Activated naive CD4-positive, alpha-beta T cell treated with anti-CD3 and anti-CD28 coated beads, Interleukin-2, amount 50 U/mL, for 24 hours (primary cell): ENCODE measurements around the gene ANKK1.

Experiments used
- H3K27ac Mint-ChIP-seq: one replicate; pipeline ENCODE4 v1.8.0; 2021; ENCODE audit warnings: mild to moderate bottlenecking, mixed read lengths
- H3K27me3 Mint-ChIP-seq: one replicate; pipeline ENCODE4 v1.8.0; 2021; ENCODE audit warnings: mixed read lengths
- H3K36me3 Mint-ChIP-seq: one replicate; pipeline ENCODE4 v1.8.0; 2021; ENCODE audit warnings: mixed read lengths
- H3K4me1 Mint-ChIP-seq: one replicate; pipeline ENCODE4 v1.8.0; 2021; ENCODE audit warnings: mixed read lengths
- H3K4me3 Mint-ChIP-seq: one replicate; pipeline ENCODE4 v1.8.0; 2021; ENCODE audit warnings: mild to moderate bottlenecking, mixed read lengths
- H3K9me3 Mint-ChIP-seq: one replicate; pipeline ENCODE4 v1.8.0; 2021; ENCODE audit warnings: mixed read lengths

ANKK1 gene, protein sequence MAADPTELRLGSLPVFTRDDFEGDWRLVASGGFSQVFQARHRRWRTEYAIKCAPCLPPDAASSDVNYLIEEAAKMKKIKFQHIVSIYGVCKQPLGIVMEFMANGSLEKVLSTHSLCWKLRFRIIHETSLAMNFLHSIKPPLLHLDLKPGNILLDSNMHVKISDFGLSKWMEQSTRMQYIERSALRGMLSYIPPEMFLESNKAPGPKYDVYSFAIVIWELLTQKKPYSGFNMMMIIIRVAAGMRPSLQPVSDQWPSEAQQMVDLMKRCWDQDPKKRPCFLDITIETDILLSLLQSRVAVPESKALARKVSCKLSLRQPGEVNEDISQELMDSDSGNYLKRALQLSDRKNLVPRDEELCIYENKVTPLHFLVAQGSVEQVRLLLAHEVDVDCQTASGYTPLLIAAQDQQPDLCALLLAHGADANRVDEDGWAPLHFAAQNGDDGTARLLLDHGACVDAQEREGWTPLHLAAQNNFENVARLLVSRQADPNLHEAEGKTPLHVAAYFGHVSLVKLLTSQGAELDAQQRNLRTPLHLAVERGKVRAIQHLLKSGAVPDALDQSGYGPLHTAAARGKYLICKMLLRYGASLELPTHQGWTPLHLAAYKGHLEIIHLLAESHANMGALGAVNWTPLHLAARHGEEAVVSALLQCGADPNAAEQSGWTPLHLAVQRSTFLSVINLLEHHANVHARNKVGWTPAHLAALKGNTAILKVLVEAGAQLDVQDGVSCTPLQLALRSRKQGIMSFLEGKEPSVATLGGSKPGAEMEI

DNA sequence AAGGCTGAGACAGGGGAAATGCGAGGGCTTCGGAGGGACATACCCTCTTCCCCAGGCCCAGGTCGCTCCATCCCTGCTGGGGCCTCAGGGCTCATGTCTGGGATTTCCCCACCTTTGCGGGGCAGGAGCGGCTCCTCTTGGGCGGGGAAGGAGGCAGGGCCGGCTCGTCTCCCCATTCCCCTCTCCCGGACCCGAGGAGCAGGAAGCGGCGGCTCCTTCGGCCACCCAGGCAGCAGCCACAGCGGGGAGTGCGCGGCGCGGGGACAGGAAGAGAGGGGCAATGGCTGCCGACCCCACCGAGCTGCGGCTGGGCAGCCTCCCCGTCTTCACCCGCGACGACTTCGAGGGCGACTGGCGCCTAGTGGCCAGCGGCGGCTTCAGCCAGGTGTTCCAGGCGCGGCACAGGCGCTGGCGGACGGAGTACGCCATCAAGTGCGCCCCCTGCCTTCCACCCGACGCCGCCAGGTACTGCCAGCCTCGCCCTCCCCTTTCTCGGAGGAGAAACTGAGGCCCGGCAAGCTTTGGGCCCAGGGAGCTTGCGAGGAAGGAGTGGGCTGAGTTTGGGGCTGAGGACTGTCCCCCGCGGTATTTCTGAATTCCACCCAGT lies at the start of gene ANKK1:
Gene ANKK1 (plus strand): TSS at position 175 of the 607 bp plus-strand sequence. CDS start 106 bp downstream, at position 281.
- no peaks in the 10 kb centered on the region for H3K4me1 Mint-ChIP-seq
- H3K36me3 Mint-ChIP-seq = peaks cover 6% of the 10 kb centered on the region
- H3K27me3 Mint-ChIP-seq = peaks cover 1% of the 10 kb centered on the region
- H3K4me3 Mint-ChIP-seq = no peak within 1 kb of the TSS
- H3K27ac Mint-ChIP-seq = no peak within 1 kb of the TSS
- H3K9me3 Mint-ChIP-seq = no peaks in the 10 kb centered on the region

DNA sequence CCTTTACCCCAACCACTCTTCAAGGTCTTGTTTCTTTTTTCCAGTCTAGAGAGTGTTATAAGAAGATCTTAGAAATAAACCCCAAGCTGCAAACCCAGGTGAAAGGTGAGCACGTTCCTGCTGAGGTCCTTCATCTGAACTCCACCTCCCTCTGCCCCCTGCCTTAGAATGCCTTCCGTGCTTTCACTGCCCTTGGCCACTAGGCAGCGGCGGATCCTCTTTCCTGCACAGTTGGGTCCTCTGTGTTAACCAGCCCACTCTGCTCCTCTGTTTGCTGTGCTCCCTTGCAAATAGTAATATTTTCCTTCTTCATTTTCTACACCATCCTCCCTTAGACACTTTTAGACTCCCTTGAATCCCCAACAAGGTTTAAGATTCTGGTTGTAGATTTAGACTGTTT lies 48.8 kb upstream of the ANKK1 start:
- H3K36me3 Mint-ChIP-seq = peaks cover 22% of the 10 kb centered on the region

DNA sequence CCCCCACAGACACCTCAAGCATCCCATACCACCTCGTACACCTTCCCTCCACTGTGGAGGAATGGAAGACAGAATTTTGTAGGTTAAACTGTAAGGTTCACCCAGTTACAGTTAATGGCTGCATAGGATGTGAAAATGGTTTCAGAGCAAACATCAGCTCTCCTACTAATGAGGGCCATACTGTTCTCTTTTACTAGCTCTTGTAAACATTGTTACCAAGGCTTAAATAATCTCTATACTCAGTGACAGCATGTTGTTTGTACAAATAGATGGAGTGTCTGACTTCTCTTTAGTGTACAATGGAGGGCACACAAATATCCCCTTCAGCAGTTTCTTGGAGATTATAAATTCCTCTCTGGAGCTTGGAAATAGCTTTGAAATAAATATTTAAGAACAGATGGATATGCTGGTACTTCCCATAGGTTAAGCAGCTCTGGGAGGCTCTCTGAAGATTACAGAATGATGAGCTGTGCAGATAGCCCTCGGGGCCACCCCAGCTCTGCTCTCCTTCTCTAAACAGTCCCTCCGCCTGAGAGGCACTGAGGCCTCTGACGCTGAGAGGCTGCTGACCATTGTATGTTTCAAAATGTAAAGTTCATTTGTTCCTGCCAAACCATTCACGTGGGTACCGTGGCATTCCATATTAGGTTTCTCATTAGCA lies 47.5 kb upstream of the ANKK1 start:
- Mint-ChIP-seq H3K9me3 (no peaks in the 10 kb centered on the region), H3K4me3 (no peak overlapping the region), H3K27me3 (no peaks in the 10 kb centered on the region), H3K36me3 (peaks cover 26% of the 10 kb centered on the region), H3K27ac (no peak overlapping the region), H3K4me1 (no peaks in the 10 kb centered on the region)

More for the DNA sequence above, 48.8 kb upstream of the ANKK1 start:
- Mint-ChIP-seq H3K27me3 (no peaks in the 10 kb centered on the region), H3K9me3 (no peaks in the 10 kb centered on the region), H3K4me3 (no peak overlapping the region), H3K4me1 (no peaks in the 10 kb centered on the region), H3K27ac (no peak overlapping the region)

DNA sequence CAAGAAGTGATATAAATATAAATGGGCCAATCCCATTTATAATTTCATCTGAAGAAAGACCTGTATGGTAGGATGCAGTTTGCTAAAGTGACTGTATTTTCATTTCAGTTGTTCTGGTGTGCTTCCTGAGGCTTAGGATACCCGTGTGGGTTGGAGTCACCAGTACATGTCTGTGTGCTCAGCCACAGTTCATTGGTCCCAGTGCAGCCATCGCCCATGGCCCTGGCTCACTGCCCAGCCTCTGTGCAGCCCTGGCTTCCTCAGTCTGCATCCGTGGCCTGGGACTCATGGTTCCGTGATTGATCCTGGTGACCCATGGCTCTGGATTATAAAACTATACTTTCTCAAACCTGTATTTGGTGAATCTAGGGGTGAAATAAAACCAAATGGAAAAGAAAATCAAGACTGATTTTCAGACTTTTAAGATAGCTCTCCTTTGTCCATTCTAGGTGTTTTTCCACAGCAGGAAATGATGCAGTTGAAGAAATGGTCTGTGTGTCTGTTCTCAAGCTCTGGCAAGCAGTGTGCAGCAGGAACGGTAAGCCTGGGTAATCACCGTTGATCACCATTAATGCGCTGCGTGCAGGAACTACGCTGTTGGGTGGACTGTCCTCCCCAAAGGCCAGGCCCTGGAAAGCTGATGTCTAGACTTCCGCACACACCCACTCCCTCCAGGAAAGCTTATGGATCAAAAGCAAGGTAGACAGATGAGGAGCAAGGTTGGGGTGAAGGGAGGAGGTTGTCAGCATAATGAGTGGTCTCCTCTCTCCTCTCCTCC lies 46.0 kb upstream of the ANKK1 start:
- H3K27me3 Mint-ChIP-seq = no peaks in the 10 kb centered on the region
- H3K4me3 Mint-ChIP-seq = no peak overlapping the region
- H3K9me3 Mint-ChIP-seq = no peaks in the 10 kb centered on the region
- H3K36me3 Mint-ChIP-seq = peaks cover 15% of the 10 kb centered on the region
- no peaks in the 10 kb centered on the region for H3K4me1 Mint-ChIP-seq
- H3K27ac Mint-ChIP-seq = no peak overlapping the region

DNA sequence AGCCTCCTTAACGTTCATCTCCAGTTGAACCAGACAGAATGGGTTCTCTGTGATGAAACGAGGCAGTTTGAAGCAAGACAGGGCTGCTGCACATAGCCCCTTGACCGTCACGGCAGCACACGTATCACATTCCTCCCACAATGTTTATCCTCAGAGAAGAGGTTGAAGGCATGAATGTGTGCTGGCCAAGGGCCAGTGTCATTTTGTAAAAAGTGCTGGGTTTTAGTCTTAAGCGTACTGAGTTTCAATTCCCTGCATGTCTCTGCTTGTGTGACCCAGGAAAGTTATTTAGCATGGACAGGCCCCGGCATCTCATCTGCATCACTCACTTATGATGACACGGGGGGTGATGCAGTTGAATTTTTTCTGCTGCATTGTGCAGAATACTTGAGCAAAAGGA lies 41.6 kb upstream of the ANKK1 start:
- H3K27me3 Mint-ChIP-seq = no peaks in the 10 kb centered on the region
- no peak overlapping the region for H3K27ac Mint-ChIP-seq
- peaks cover 18% of the 10 kb centered on the region for H3K36me3 Mint-ChIP-seq
- H3K4me1 Mint-ChIP-seq = no peaks in the 10 kb centered on the region
- no peak overlapping the region for H3K4me3 Mint-ChIP-seq
- H3K9me3 Mint-ChIP-seq = no peaks in the 10 kb centered on the region

DNA sequence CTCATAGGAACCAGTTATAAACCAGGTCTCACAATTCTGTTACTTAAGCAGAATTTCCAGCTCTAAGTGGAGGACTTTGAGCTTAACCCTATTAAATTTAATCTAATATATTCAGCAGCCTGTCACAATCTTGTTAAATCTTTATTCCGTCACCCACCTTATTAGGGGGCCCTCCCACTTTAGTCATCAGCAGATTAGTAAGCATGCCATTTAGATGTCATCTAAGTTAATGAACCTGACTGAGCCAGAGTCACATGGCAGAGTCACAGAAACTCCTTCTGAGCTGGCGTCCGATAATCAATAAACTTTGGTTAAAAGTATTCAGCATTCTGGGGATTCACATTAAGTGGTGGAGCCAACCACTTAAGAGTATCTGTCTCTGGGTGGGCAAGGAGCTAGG lies 38.1 kb upstream of the ANKK1 start:
- no peak overlapping the region for H3K4me3 Mint-ChIP-seq
- H3K27me3 Mint-ChIP-seq = no peaks in the 10 kb centered on the region
- peaks cover 30% of the 10 kb centered on the region for H3K36me3 Mint-ChIP-seq
- peaks cover 8% of the 10 kb centered on the region for H3K4me1 Mint-ChIP-seq
- H3K27ac Mint-ChIP-seq = no peak overlapping the region
- H3K9me3 Mint-ChIP-seq = peaks cover 6% of the 10 kb centered on the region

DNA sequence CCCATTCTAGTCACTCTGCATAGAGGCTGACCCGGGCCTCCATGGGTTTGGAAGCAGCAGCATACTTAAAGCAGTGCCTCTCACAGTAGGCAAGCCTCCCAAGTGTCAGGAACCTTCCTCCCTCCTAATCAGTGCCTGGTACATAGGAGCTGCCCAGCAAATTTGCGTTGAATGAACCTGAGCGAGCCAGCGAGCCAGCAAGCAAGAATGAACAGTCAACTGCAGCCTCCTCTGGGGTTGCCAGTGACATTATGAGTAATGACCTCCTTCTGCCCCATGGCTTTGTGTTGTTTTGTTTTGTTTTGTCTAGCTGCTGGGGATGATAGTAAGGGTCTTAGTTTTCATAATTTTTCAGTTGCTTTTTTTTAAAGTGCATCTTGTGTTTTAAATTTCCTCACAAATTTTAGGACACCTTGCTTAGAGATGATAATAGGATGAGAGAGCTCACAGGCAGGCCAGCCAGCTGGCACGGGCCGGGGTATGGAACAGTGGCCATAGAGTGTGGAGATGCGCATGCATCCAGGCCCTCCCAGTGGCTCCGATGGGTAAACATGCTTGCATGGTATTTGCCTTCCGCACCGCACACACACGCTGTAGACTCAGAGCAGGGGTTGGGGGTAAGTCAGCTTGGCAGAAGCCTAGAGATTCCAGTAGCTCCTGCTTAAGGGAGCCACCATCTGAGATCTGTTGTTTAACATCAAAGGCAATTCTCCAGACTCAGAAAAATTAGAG lies 37.1 kb upstream of the ANKK1 start:
- no peaks in the 10 kb centered on the region for H3K27me3 Mint-ChIP-seq
- no peak overlapping the region for H3K27ac Mint-ChIP-seq
- H3K9me3 Mint-ChIP-seq = peaks cover 13% of the 10 kb centered on the region
- H3K4me3 Mint-ChIP-seq = no peak overlapping the region
- H3K4me1 Mint-ChIP-seq = peaks cover 8% of the 10 kb centered on the region
- H3K36me3 Mint-ChIP-seq = peaks cover 37% of the 10 kb centered on the region

DNA sequence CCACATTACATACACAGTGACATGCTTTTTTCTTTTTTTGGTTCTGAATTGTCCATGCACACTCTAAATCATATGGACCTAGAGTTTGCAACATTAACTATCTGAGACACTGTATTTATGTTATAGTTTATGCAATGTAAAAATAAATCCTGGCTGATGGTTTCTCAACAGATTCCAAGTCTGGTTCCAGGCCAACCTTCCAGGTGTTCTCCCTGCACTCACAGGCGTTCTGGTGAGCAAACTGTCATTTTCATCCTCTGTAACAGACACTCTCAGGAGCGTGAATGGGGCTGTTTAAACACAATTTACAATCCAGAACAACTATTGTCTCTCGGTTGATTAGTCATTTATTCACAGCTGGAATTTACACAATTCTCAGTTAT lies 36.5 kb upstream of the ANKK1 start:
- H3K9me3 Mint-ChIP-seq = peaks cover 18% of the 10 kb centered on the region
- no peak overlapping the region for H3K4me3 Mint-ChIP-seq
- H3K36me3 Mint-ChIP-seq = peaks cover 43% of the 10 kb centered on the region
- H3K27ac Mint-ChIP-seq = no peak overlapping the region
- peaks cover 8% of the 10 kb centered on the region for H3K4me1 Mint-ChIP-seq
- no peaks in the 10 kb centered on the region for H3K27me3 Mint-ChIP-seq

DNA sequence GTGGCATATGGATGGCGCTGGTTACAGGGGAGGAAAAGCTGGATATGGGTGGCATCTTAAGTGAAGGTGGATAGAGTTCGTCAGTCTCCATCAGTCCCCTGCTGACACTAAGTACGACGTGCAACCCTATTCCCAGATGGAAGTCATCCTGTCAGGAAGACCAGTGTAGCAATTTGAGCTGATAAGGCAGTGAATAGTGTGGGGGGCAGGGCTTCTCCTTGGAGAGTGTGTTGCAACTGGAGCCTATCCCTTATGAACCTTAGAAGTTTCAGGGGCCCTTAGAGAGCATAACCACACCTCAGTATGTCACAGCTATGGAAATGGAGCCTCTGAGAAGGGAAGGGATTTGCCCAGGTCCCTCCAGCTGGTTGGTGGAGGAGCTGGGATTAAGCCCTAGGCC lies 36.1 kb upstream of the ANKK1 start:
- H3K9me3 Mint-ChIP-seq = peaks cover 23% of the 10 kb centered on the region
- no peak overlapping the region for H3K27ac Mint-ChIP-seq
- no peak overlapping the region for H3K4me3 Mint-ChIP-seq
- no peaks in the 10 kb centered on the region for H3K27me3 Mint-ChIP-seq
- H3K36me3 Mint-ChIP-seq = peaks cover 47% of the 10 kb centered on the region
- peaks cover 8% of the 10 kb centered on the region for H3K4me1 Mint-ChIP-seq

DNA sequence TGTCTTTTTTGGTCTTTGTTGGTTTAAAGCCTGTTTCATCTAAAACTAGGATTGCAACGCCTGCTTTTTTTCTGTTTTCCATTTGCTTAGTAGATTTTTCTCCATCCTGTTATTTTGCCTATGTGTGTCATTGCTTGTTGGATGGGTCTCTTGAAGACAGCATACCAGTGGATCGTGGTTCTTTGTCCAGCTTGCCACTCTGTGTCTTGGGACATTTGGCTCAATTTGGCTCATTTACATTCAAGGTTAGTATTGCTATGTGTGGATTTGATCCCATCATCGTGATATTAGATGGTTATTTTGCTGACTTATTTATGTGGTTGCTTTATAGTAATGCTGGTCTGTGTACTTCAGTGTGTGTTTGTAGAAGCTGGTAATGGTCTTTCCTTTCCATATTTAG lies 31.4 kb upstream of the ANKK1 start:
- H3K9me3 Mint-ChIP-seq = peaks cover 25% of the 10 kb centered on the region
- peaks cover 58% of the 10 kb centered on the region for H3K36me3 Mint-ChIP-seq
- H3K27me3 Mint-ChIP-seq = no peaks in the 10 kb centered on the region
- peaks cover 8% of the 10 kb centered on the region for H3K4me1 Mint-ChIP-seq
- H3K27ac Mint-ChIP-seq = no peak overlapping the region
- H3K4me3 Mint-ChIP-seq = no peak overlapping the region

DNA sequence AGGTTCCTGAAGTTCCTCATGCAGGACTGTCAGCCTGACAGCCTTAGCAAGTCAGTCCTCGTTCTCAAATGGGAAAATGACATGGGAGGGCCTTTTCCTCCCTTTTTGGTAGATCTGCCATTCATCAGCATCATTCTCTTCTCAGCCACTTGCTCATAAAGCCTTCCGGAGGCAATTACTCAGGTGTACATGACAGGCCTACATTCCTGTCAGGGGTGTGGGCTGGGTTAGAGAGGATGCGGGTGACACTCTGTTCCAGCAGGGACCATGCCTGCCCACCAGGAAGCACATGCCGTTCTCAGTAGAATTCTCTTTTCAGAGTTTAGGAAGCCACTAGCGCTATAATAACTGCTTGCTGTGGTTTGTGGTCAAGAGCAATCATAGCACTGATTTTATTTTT lies 24.2 kb upstream of the ANKK1 start:
- Mint-ChIP-seq H3K27ac (no peak overlapping the region), H3K9me3 (no peaks in the 10 kb centered on the region), H3K27me3 (no peaks in the 10 kb centered on the region), H3K36me3 (peaks cover 8% of the 10 kb centered on the region), H3K4me3 (no peak overlapping the region), H3K4me1 (peaks cover 31% of the 10 kb centered on the region)

DNA sequence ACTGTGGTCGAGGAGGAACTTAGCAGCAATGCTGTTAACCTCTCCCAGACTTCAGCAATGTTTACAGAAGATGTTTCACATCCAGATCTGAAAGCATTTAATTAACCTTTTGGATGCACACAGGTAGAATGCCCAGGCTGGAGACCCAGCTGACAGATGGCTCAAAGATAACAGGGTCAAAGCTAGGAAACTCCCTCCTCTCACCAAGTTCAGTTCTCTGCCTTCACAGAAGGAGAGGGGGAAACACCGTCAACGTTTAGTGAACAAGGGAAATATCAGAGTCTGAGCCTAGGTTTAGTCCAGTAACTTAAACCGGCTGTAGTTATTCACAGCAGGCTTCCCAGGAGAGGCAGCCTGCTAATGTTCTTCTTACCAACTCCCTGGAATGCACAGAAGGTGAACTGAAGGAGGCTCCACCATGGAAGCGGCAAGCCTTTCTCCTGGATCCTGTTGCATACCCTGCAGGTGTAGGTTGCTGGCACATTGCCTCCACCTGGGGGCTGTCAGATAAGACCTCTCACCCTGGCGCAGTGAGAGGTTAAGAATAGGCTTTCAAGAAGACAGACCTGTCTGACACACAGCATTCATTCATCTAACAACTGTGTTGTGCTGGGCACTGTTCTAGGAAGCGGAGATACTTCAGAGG lies 23.5 kb upstream of the ANKK1 start:
- H3K36me3 Mint-ChIP-seq = peaks cover 9% of the 10 kb centered on the region
- peaks cover 31% of the 10 kb centered on the region for H3K4me1 Mint-ChIP-seq
- H3K4me3 Mint-ChIP-seq = no peak overlapping the region
- H3K27ac Mint-ChIP-seq = peak overlapping the region; percentile 41
- no peaks in the 10 kb centered on the region for H3K27me3 Mint-ChIP-seq
- H3K9me3 Mint-ChIP-seq = no peaks in the 10 kb centered on the region

DNA sequence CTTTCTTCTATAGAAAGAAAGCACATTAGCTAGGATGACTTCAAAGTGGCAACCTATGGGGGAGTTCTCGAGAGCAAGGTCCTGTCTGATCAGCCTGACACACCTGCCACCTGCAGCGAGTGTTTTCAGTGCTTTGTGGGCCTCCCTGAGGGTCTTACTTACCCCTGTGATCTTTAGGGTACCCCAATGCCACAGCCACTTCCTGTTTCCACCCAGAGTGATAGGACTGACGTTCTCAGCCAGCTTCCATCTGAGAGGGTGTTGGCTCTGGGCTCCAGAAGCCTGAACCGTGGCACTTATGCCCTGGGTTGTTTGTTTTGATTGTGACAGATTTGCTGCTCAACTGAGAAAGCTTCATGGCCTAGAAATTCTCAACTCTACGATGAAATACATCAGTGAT lies 21.7 kb upstream of the ANKK1 start:
- H3K27me3 Mint-ChIP-seq = no peaks in the 10 kb centered on the region
- peak overlapping the region; percentile 35 for H3K27ac Mint-ChIP-seq
- no peak overlapping the region for H3K4me3 Mint-ChIP-seq
- H3K9me3 Mint-ChIP-seq = no peaks in the 10 kb centered on the region
- H3K4me1 Mint-ChIP-seq = peaks cover 31% of the 10 kb centered on the region
- peaks cover 5% of the 10 kb centered on the region for H3K36me3 Mint-ChIP-seq

DNA sequence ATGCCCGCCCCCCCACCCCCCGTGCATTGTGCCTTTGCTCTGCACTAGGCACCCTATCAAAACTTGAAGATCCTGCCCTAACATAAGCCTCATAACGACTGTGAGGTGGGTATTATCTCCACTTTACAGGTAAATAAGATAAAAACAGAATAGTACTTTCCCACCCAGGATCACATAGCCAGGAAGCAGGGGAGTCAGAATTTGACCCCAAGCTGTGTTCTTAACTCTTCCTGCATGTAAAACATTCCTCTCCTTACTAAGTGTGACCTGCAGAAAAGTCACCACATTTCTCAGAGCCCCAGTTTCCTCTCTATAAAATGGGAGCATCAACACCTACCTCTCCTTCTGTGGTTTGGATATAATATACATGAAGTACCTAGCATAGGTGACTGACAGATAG lies 18.2 kb upstream of the ANKK1 start:
- Mint-ChIP-seq H3K27ac (no peak overlapping the region), H3K9me3 (no peaks in the 10 kb centered on the region), H3K4me1 (peaks cover 18% of the 10 kb centered on the region), H3K4me3 (no peak overlapping the region), H3K27me3 (no peaks in the 10 kb centered on the region), H3K36me3 (peaks cover 7% of the 10 kb centered on the region)
